Stimulated activated effector memory CD8-positive, alpha-beta T cell treated with anti-CD3 and anti-CD28 coated beads, Interleukin-12 subunit alpha, Interleukin-12 subunit beta, amount 100 ng/mL, for 72 hours (primary cell): ENCODE data around the gene COL9A3.

ENCODE experiments used
- ATAC-seq: fragments of 150-1000 bp; cut with Tn5 transposase; 2 replicates; pipeline ENCODE4 v1.10.0; 2021
- DNase-seq, 2 donors: peaks; one replicate each; pipeline ENCODE4 v3.0.0; 2021 to 2022; ENCODE audit warnings: low spot score in 2 of 2
- H3K27ac Mint-ChIP-seq: one replicate; pipeline ENCODE4 v1.8.0; 2022; ENCODE audit warnings: mild to moderate bottlenecking, mixed read lengths
- H3K36me3 Mint-ChIP-seq: one replicate; pipeline ENCODE4 v1.8.0; 2022; ENCODE audit warnings: mild to moderate bottlenecking, mixed read lengths
- H3K4me1 Mint-ChIP-seq: one replicate; pipeline ENCODE4 v1.8.0; 2022; ENCODE audit warnings: mixed read lengths
- H3K4me3 Mint-ChIP-seq: one replicate; pipeline ENCODE4 v1.8.0; 2022; ENCODE audit warnings: mild to moderate bottlenecking, mixed read lengths
- H3K9me3 Mint-ChIP-seq: one replicate; pipeline ENCODE4 v1.8.0; 2022; ENCODE audit warnings: mixed read lengths

COL9A3 gene

DNA sequence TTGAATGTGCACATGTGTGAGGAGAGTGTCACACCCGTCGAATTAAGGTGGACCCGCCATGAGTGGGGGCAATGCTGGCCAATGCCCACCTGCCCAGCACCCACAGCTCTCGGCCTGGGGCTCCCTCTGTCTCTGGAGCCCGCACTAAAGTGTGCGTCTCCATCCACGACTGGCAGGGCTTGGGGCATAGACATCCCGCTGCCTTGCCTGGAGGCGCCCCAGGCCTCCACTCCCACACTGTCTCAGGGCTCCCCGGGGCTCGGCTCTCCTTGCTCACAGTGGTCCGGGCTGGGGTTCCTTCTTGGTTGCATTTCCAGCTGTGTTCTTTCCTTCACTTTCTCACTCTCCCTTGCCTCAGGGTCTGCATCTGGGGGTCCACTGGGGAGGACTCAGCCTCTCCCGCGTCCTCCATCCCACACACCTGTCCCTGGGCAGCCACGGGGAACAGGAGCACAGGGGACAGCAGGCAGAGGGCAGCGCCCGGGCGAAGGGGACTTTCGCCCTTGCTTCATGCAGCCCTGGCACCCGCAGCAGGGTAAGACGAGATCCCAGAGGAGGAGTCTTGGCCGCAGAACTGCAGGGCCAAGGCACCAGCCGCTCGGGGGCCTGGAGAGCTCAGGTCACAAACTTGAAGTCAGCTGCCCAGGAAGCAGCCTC is 40.7 kb upstream of the COL9A3 start:
- ATAC-seq (no peak), DNase-seq (no peak)
- no peaks in the 10 kb centered on the region for H3K36me3 Mint-ChIP-seq
- H3K4me1 Mint-ChIP-seq = peaks cover 46% of the 10 kb centered on the region
- H3K4me3 Mint-ChIP-seq = peak overlapping the region; percentile 61
- H3K27ac Mint-ChIP-seq = peak overlapping the region; percentile 98
- H3K9me3 Mint-ChIP-seq = peaks cover 3% of the 10 kb centered on the region

DNA sequence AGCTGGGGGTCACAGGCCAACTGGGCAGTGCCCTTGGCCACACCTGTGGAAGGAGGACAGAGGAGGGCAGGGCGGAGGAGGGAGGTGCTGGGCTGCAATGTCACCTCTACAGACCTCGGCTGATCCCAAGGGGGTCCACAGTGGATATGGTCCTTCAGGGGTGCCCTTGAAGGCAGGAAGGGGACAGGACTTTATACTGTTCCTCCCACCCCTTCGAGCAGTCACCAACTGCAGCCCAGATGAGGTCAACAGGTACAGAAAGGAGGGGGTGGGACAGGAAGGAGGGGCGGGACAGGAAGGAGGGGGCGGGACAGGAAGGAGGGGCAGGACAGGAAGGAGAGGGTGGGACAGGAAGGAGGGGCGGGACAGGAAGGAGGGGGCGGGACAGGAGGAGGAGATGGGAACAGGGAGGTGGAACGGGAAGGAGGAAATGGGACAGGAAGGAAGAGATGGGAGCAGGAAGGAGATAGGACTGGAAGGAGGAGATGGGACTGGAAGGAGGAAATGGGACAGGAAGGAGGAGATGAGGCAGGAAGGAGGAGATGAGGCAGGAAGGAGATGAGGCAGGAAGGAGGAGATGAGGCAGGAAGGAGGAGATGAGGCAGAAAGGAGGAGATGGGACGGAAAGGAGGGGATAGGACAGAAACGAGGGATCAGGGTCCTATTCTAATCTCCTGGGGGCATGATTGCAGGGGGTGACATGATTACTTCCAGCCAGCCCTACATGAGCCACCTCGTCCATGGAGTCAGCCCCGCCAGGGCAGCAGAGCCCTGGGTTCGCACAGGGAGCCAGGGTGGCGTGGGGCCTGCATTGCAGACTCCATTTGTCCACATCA is 39.9 kb upstream of the COL9A3 start:
- H3K27ac Mint-ChIP-seq = peak overlapping the region; percentile 98
- peak overlapping the region; percentile 61 for H3K4me3 Mint-ChIP-seq
- H3K9me3 Mint-ChIP-seq = peaks cover 3% of the 10 kb centered on the region
- DNase-seq = peak in 1 of 2 donors; percentile 66
- no peaks in the 10 kb centered on the region for H3K36me3 Mint-ChIP-seq
- peak; percentile 74 for ATAC-seq
- H3K4me1 Mint-ChIP-seq = peaks cover 46% of the 10 kb centered on the region

DNA sequence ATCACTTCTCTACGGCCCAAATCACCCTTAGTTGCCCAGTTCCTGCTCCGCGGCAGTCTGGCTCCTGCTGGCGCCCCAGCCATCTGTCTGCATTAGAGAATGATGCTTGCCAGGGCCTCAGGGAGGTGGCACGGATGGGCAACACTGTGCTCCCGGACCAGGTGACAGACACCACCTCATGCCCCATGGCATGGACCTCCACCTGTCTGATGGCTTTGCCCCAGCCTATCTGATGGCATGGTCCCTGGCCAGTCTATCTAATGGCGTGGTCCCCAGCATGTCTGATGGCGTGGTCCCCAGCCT is 39.4 kb upstream of the COL9A3 start:
- Mint-ChIP-seq H3K9me3 (peaks cover 3% of the 10 kb centered on the region), H3K4me3 (peak overlapping the region; percentile 61), H3K4me1 (peaks cover 42% of the 10 kb centered on the region), H3K36me3 (no peaks in the 10 kb centered on the region), H3K27ac (peak overlapping the region; percentile 98)
- no peak for ATAC-seq
- no peak for DNase-seq

DNA sequence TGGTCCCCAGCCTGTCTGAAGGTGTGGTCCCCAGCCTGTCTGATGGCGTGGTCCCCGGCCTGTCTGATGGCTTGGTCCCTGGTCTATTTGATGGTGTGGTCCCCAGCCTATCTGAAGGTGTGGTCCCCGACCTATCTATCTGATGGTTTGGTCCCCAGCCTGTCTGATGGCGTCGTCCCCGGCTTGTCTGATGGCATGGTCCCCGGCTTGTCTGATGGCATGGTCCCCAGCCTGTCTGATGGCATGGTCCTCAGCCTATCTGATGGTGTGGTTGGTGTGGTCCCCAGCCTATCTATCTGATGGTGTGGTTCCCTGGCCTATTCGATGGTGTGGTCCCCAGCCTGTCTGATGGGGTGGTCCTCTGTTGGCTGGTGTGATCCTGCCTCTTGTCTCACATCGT is 38.8 kb upstream of the COL9A3 start:
- H3K4me3 Mint-ChIP-seq = no peak overlapping the region
- no peaks in the 10 kb centered on the region for H3K36me3 Mint-ChIP-seq
- peaks cover 3% of the 10 kb centered on the region for H3K9me3 Mint-ChIP-seq
- H3K27ac Mint-ChIP-seq = peak overlapping the region; percentile 65
- DNase-seq (no peak), ATAC-seq (no peak)
- peaks cover 43% of the 10 kb centered on the region for H3K4me1 Mint-ChIP-seq

DNA sequence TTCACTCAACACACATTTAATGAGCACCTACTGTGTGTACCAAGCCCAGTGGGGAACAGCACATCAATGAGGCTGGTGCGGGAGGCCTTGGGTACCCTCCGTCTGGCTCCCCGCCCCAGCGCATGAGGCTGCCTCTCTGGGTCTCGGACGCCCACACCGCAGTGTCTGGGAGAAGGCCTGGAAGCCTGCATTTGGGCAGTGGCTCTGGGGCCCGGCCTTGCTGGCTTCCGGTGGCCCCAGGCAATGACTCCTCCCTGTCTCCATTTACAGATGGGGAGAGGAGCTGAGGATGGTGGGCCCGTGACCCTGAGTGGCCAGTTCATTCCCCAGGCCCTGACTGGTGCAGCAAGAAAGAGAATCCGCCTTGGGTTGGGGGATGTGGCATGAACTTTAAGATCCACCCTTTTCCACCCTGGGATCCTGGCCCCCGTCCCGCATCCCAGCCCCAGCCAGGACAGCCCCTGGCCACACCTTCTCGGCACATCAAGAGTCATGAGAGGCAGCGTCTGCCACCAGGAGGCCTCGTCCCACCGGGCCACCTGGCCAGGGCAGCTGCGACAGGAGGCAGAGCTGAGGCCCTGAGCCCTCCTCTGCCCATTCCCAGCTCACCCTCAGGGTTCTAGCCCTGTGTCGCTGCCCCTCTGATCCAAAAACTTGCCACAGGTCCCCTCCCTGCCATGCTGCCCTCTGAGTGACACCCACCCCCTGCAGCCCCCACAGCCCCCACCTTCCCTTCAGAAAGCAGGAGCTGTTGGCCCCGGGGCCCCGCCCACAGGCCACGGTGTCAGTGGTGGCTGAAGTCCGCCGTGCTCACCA is 38.0 kb upstream of the COL9A3 start:
- ATAC-seq = no peak
- H3K27ac Mint-ChIP-seq = peak overlapping the region; percentile 65
- H3K4me3 Mint-ChIP-seq = no peak overlapping the region

DNA sequence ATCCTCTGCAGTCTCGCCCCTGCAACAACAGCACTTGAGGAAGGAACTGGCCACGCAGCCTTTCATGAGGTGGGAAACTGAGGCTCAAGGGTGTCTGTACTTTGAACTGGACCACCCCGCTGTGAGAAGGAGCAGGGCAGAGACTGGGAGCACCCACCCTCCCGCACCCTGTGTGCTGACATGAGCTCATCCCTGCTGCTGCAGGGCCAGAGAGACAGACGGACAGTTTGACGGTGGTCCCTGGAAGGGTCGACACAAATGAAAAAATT is 37.5 kb upstream of the COL9A3 start:
- peaks cover 3% of the 10 kb centered on the region for H3K9me3 Mint-ChIP-seq
- H3K27ac Mint-ChIP-seq = no peak overlapping the region
- H3K36me3 Mint-ChIP-seq = no peaks in the 10 kb centered on the region
- peaks cover 36% of the 10 kb centered on the region for H3K4me1 Mint-ChIP-seq
- ATAC-seq = no peak
- no peak overlapping the region for H3K4me3 Mint-ChIP-seq
- DNase-seq = no peak

More for the DNA sequence above, 38.0 kb upstream of the COL9A3 start:
- H3K4me1 Mint-ChIP-seq = peaks cover 40% of the 10 kb centered on the region
- H3K36me3 Mint-ChIP-seq = no peaks in the 10 kb centered on the region
- no peak for DNase-seq
- H3K9me3 Mint-ChIP-seq = peaks cover 3% of the 10 kb centered on the region

DNA sequence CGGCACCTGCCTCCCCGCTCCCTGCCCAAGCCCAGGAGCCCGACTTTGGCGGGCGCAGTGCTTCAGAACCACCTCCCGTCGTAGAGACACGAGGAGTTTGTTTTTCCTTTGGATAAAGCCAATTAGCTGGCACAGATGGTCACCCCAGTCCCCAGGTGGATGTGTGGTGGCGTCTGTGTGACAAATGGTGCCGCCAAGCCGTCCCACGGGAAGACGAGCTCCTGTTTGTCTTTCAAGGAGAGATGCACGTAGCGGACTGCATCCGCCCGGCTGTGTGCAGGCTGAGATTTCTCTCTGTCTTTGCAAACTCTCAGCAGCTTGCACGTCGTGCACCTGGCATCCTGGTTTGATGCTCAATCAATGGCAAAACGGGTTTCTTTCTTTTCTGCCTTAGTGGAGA is 36.6 kb upstream of the COL9A3 start:
- DNase-seq = no peak
- Mint-ChIP-seq H3K4me3 (no peak overlapping the region), H3K27ac (no peak overlapping the region), H3K9me3 (peaks cover 3% of the 10 kb centered on the region), H3K4me1 (peaks cover 28% of the 10 kb centered on the region), H3K36me3 (no peaks in the 10 kb centered on the region)
- ATAC-seq = no peak

DNA sequence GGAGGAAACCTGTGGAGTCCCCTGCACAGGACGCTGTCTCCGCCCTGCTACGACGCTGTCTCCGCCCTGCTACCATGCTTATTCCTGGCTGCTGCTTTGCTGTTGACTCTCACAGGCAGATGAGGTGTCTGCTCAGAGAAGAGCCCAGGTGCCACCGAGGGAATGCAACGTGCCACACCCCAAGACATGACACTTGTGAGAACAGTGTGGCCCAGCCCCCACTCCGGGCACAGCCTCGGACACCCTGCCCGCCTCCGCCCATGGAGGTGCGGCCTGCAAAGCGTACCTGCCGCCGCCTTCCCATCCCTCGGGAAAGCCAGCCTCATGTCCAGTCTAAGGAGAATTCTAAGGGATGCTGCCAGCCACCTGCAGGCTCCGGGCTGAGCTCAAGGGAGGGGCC is 36.2 kb upstream of the COL9A3 start:
- ATAC-seq (no peak), DNase-seq (no peak)
- H3K4me1 Mint-ChIP-seq = peaks cover 23% of the 10 kb centered on the region
- no peak overlapping the region for H3K27ac Mint-ChIP-seq
- no peaks in the 10 kb centered on the region for H3K36me3 Mint-ChIP-seq
- H3K4me3 Mint-ChIP-seq = no peak overlapping the region
- H3K9me3 Mint-ChIP-seq = peaks cover 3% of the 10 kb centered on the region

DNA sequence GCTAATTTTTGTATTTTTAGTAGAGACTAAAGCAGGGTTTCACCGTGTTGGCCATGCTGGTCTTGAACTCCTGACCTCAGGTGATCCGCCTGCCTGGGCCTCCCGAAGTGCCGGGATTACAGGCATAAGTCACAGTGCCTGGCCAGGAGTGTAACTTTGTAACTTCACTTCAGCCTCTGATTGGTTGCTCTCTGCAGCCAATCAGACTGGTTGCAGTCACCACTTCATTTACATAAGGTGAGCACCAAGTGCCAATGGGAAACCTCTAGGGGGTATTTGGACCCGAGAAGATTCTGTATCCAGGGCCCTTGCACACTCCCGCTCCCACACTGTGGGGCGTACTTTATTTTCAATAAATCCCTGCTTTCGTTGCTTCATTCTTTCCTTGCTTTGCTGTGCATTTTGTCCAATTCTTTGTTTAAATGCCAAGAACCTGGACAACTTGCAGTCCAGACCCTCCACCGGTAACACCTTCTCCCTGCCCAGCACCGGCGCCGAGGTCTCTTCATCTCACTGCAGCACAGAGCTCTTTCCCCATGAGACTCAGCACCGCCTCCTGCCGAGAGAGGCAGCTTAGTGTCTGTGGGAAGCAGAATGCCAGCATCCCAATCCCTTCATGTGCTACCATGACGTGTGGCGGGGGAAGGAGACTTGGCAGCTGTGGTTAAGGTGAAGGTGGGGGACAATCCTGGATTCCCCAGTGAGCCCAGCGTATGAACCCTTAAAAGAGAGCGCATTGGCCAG is 34.5 kb upstream of the COL9A3 start:
- Mint-ChIP-seq H3K36me3 (no peaks in the 10 kb centered on the region), H3K4me3 (no peak overlapping the region), H3K9me3 (no peaks in the 10 kb centered on the region), H3K4me1 (peaks cover 10% of the 10 kb centered on the region), H3K27ac (no peak overlapping the region)
- DNase-seq (no peak), ATAC-seq (no peak)

DNA sequence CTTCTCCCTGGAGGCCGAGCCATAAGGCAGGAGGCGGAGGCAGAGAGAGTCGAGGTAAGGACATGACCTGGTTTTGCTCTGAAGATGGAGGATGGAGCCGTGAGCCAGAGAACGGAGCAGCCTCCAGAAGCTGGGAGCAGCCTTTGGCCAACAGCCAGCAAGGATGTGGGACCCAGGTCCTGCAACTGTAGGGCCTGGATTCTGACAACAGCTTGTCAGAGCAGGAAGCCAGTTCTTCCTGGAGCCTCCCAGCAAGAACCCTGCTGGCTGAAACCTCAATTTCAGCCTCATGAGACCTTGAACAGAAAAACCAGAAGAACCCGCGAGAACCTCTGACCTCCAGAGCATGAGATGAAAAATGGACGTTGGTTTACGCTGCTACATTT is 34.0 kb upstream of the COL9A3 start:
- ATAC-seq = no peak
- Mint-ChIP-seq H3K27ac (no peak overlapping the region), H3K4me1 (peaks cover 13% of the 10 kb centered on the region), H3K4me3 (no peak overlapping the region), H3K36me3 (no peaks in the 10 kb centered on the region), H3K9me3 (no peaks in the 10 kb centered on the region)
- no peak for DNase-seq

DNA sequence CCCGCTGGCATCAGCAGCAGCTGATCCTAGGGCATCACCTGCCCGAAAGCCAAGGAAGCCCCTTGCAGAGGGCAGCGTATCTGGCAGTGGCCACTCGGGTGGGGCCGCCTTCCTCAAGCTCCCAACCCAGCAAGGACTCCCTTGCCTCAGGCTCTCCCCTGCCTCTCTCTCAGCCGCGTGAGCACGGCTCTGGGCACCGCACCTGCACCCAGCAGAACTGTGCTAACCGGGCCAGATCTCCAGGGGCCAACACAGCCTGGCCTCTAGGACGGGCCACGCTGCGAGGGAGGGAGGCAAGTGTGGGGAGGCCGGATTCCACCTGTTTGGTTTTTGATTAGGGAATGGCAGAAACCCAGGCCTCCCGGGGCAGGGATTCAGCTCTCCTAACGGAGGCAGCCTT is 32.4 kb upstream of the COL9A3 start:
- no peak for DNase-seq
- H3K9me3 Mint-ChIP-seq = no peaks in the 10 kb centered on the region
- no peak overlapping the region for H3K4me3 Mint-ChIP-seq
- H3K36me3 Mint-ChIP-seq = no peaks in the 10 kb centered on the region
- ATAC-seq = no peak
- peaks cover 14% of the 10 kb centered on the region for H3K4me1 Mint-ChIP-seq
- H3K27ac Mint-ChIP-seq = no peak overlapping the region

DNA sequence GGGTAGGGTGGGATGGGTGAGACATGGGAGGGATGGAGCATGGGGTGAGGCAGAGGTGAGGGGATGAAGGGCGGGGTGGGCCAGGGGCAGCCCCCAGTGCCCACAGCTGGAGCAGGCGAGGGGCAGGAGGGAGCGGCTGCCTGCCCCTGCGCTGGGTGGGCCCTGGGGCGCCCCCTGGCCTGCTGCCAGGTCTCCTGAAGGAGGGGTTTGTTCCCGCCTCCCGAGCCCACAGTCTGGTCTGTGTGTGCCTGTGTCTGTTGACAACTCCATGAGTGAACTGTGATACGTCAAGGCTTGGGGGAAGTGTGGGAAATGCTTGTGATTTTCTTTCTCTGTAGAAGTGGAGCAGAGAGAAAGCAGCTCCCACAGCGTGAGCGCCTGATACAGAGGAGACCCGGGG is 31.5 kb upstream of the COL9A3 start:
- Mint-ChIP-seq H3K9me3 (no peaks in the 10 kb centered on the region), H3K36me3 (no peaks in the 10 kb centered on the region), H3K27ac (no peak overlapping the region), H3K4me1 (peaks cover 14% of the 10 kb centered on the region), H3K4me3 (no peak overlapping the region)
- DNase-seq (no peak), ATAC-seq (no peak)

DNA sequence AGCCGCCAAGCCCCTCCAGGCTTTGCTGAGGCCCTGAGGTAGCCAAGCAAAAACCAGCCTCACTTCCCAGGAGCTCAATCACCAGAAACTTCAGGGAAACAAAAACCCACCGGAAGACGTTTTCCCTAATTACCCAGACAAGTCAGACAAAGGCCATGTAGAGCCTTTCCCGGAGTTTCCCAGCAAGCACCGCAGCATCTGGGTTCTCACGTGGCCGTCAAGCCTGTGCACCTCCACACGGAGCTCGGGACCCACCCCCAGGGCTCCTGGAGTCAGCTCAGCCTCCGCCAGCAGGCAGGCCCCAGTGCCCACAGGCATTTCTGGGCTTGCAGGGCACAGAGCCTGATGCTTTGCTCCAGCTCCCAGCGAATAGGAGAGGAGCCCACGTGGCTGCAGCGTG is 30.7 kb upstream of the COL9A3 start:
- Mint-ChIP-seq H3K36me3 (no peaks in the 10 kb centered on the region), H3K4me3 (no peak overlapping the region)

DNA sequence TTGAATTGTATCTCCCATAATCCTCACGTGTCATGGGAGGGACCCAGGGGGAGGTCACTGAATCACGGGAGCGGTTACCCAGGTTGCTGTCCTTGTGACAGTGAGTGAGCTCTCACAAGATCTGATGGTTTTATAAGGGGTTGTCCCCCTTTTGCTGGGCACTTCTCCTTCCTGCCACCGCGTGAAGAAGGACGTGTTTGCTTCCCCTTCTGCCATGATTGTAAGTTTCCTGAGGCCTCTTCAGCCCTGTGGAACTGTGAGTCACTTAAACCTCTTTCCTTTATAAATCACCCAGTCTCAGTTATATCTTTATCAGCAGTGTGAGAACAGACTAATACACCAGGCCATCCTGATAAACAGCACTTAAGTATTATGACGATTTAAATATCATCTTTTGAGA is 29.5 kb upstream of the COL9A3 start:
- ATAC-seq = no peak
- Mint-ChIP-seq H3K9me3 (no peaks in the 10 kb centered on the region), H3K4me1 (peaks cover 22% of the 10 kb centered on the region), H3K4me3 (no peak overlapping the region), H3K27ac (peak overlapping the region; percentile 21), H3K36me3 (peaks cover 6% of the 10 kb centered on the region)
- DNase-seq = no peak

More for the DNA sequence above, 30.7 kb upstream of the COL9A3 start:
- no peak for DNase-seq
- Mint-ChIP-seq H3K27ac (no peak overlapping the region), H3K9me3 (no peaks in the 10 kb centered on the region), H3K4me1 (peaks cover 15% of the 10 kb centered on the region)
- no peak for ATAC-seq

DNA sequence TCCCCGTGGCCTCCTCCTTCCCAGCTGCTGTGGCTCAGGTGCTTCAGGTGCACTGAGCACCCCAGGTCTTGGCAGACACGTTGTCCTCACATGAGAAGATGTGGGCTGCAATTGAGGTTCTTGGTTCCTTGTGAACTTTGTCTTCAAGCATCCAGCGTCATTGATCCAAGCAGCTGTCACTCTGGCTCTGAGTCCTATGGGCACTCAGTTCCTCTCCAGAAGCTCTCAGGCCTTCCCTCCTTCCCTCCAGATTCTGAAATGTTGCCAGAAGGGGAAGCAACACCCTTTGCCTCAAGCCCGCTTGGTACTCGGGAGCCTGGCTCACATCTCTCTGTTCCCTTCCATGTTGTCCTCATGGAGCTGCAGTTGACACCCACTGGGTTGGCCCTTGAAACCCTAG is 29.0 kb upstream of the COL9A3 start:
- H3K36me3 Mint-ChIP-seq = peaks cover 6% of the 10 kb centered on the region
- H3K9me3 Mint-ChIP-seq = no peaks in the 10 kb centered on the region
- DNase-seq (no peak), ATAC-seq (no peak)
- H3K4me1 Mint-ChIP-seq = peaks cover 21% of the 10 kb centered on the region
- no peak overlapping the region for H3K4me3 Mint-ChIP-seq
- no peak overlapping the region for H3K27ac Mint-ChIP-seq
